ENCODE results near the gene SORCS2. TPM values are rescaled to one million over a fixed set of nuclear protein-coding genes. Genes with fewer than 3 reads are reported as not detected.

The SORCS2 gene
- total and polyA plus RNA-seq, 7 donors, result 0.18 to 1.5 (median 0.36) TPM

GRCh38 chr4:7656244-7656800, 464.0 kb downstream of the SORCS2 start:
- intact Hi-C loops (cut with DNase I), result no loop called here
- Histone ChIP-seq H3K4me1 (no peaks in the 10 kb centered on the region), H3K9me3 (no peaks in the 10 kb centered on the region), H3K36me3 (ENCODE audit: insufficient read depth in 1 of 2, low read depth in 1 of 2) (no peaks in the 10 kb centered on the region), H3K27ac (no peak overlapping the region), H3K27me3 (ENCODE audit: insufficient read depth in 3 of 3, low read length in 2 of 3) (peaks cover 0 to 17% (median 3%) of the 10 kb centered on the region in 3 donors), H3K4me3 (no peak overlapping the region)
- no peak for ATAC-seq
- DNase-seq, result peak in 1 of 2 donors; percentile 27
- no peak for TF ChIP-seq CTCF (IDR thresholded peaks at IDR 0.05)
- WGBS, 3 donors, result 94 to 95% (median 95%) methylated on average over 17 of the region's 17 CpGs

GRCh38 chr4:7657545-7658297, 465.4 kb downstream of the SORCS2 start:
- no peak overlapping the region for H3K27ac ChIP-seq
- no peak for ATAC-seq
- H3K36me3 ChIP-seq (ENCODE audit: insufficient read depth in 1 of 2, low read depth in 1 of 2), result no peaks in the 10 kb centered on the region
- TF ChIP-seq CTCF (IDR thresholded peaks at IDR 0.05), result no peak
- peaks cover 0 to 11% (median 3%) of the 10 kb centered on the region in 3 donors for H3K27me3 ChIP-seq (ENCODE audit: insufficient read depth in 3 of 3, low read length in 2 of 3)
- 95 to 98% (median 97%) methylated on average over 6 of the region's 6 CpGs for WGBS, 3 donors
- no peak overlapping the region for H3K4me3 ChIP-seq
- DNase-seq, result no peak
- no peaks in the 10 kb centered on the region for H3K9me3 ChIP-seq
- H3K4me1 ChIP-seq, result no peaks in the 10 kb centered on the region
- intact Hi-C loops (cut with DNase I), result no loop called here

- ATAC-seq (no peak), DNase-seq (peak in 1 of 2 donors; percentile 20)
- WGBS, 3 donors, result 72 to 81% (median 80%) methylated on average over 5 of the region's 5 CpGs
- H3K4me1 ChIP-seq, result no peaks in the 10 kb centered on the region
- no peaks in the 10 kb centered on the region for H3K9me3 ChIP-seq
- no peak overlapping the region for H3K4me3 ChIP-seq
- intact Hi-C loops (cut with DNase I), result no loop called here
- H3K36me3 ChIP-seq (ENCODE audit: insufficient read depth in 1 of 2, low read depth in 1 of 2), result no peaks in the 10 kb centered on the region
- no peak overlapping the region for H3K27ac ChIP-seq
- no peak for TF ChIP-seq CTCF (IDR thresholded peaks at IDR 0.05)
- peaks cover 0 to 8% (median 3%) of the 10 kb centered on the region in 3 donors for H3K27me3 ChIP-seq (ENCODE audit: insufficient read depth in 3 of 3, low read length in 2 of 3)
These were observed 466.2 kb downstream of the SORCS2 start for GRCh38 chr4:7658341-7659204.

GRCh38 chr4:7659429-7660175, 467.3 kb downstream of the SORCS2 start:
- 85 to 91% (median 91%) methylated on average over 8 of the region's 8 CpGs for WGBS, 3 donors
- Histone ChIP-seq H3K4me3 (no peak overlapping the region), H3K9me3 (no peaks in the 10 kb centered on the region), H3K27me3 (ENCODE audit: insufficient read depth in 3 of 3, low read length in 2 of 3) (peaks cover 0 to 3% (median 0%) of the 10 kb centered on the region in 3 donors), H3K4me1 (no peaks in the 10 kb centered on the region), H3K27ac (no peak overlapping the region), H3K36me3 (ENCODE audit: insufficient read depth in 1 of 2, low read depth in 1 of 2) (no peaks in the 10 kb centered on the region)
- no peak for ATAC-seq
- TF ChIP-seq CTCF (IDR thresholded peaks at IDR 0.05), result no peak
- intact Hi-C loops (cut with DNase I), result no loop called here
- peak in 1 of 2 donors; percentile 18 for DNase-seq

Measured in psoas muscle (tissue), 8 donors.